Measurements from ENCODE around the gene PCDHA10.

Gene PCDHA10

GRCh38 chr5:140883927-140884697 lies 28.4 kb downstream of the PCDHA10 start:
- no peak for DNase-seq (ENCODE audit: low read depth)
- TF ChIP-seq CTCF (conservative IDR thresholded peaks at IDR 0.05; ENCODE audit: low read depth, low read length), result no peak
- H3K4me3 ChIP-seq (ENCODE audit: low read depth, low read length), result no peak overlapping the region

- DNase-seq (ENCODE audit: low read depth), result no peak
- no peak for TF ChIP-seq CTCF (conservative IDR thresholded peaks at IDR 0.05; ENCODE audit: low read depth, low read length)
- no peak overlapping the region for H3K4me3 ChIP-seq (ENCODE audit: low read depth, low read length)
Observed at GRCh38 chr5:140916325-140916724, 60.6 kb downstream of the PCDHA10 start.
